ENCODE data around the gene STK17B.

DNA sequence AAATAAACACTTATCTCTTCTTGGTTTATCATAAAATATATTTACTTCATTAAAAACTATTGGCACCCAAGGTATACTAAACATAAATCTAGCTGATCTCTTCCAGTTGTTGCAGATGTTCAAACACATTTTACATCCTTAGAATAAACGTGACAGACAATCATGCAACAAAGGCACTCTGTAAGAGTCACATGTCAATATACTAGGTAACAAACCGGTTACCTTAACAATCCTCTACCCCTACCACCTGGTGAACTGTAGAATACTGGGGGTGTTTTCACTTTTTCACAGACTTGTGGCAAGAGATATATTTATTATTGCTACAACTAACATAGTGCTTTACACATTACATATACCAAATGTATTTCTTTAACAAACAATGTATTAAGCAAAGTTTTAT is 15.8 kb downstream of the STK17B start:
- TF ChIP-seq CTCF (IDR thresholded peaks at IDR 0.05 in 2 of 3, conservative IDR thresholded peaks at IDR 0.05 in 1 of 3; ENCODE audit: control insufficient read depth in 2 of 3, extremely low read depth in 1 of 3, insufficient read depth in 1 of 3, low read depth in 3 of 3, low read length in 3 of 3) (no peak), RFX5 (IDR thresholded peaks at IDR 0.05; ENCODE audit: low read depth, low read length) (no peak), NFYB (IDR thresholded peaks at IDR 0.05; ENCODE audit: insufficient read depth, low read depth, low read length) (no peak), EZH2 (IDR thresholded peaks at IDR 0.05; ENCODE audit: borderline replicate concordance, control insufficient read depth, low read depth, low read length) (no peak), CEBPB (IDR thresholded peaks at IDR 0.05; ENCODE audit: borderline replicate concordance in 1 of 2, low read depth in 2 of 2, low read length in 2 of 2) (no peak), SP1 (IDR thresholded peaks at IDR 0.05; ENCODE audit: low read depth, low read length) (no peak), MAX (IDR thresholded peaks at IDR 0.05; ENCODE audit: low read depth, low read length) (no peak), SIX5 (IDR thresholded peaks at IDR 0.05; ENCODE audit: low read depth, low read length, severe bottlenecking) (no peak)
- TF ChIP-seq, protein P1, sequence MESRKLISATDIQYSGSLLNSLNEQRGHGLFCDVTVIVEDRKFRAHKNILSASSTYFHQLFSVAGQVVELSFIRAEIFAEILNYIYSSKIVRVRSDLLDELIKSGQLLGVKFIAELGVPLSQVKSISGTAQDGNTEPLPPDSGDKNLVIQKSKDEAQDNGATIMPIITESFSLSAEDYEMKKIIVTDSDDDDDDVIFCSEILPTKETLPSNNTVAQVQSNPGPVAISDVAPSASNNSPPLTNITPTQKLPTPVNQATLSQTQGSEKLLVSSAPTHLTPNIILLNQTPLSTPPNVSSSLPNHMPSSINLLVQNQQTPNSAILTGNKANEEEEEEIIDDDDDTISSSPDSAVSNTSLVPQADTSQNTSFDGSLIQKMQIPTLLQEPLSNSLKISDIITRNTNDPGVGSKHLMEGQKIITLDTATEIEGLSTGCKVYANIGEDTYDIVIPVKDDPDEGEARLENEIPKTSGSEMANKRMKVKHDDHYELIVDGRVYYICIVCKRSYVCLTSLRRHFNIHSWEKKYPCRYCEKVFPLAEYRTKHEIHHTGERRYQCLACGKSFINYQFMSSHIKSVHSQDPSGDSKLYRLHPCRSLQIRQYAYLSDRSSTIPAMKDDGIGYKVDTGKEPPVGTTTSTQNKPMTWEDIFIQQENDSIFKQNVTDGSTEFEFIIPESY (IDR thresholded peaks at IDR 0.05) = no peak

Measured in GM12878 (cell line).